Endothelial cell of hepatic sinusoid (primary cell): ENCODE results near the gene PIH1D2.
"Not testable (repeated sequence)": the region's sequence is repeated elsewhere in the genome, so short reads cannot be mapped to it uniquely, and the experiment has no call there.

Experiments used
- in situ Hi-C: cut with HindIII; loops from 2 replicates; pipeline ENCODE4 v1.10.0; 2017; ENCODE audit warnings: low sequenced_read_pairs

The PIH1D2 gene

DNA sequence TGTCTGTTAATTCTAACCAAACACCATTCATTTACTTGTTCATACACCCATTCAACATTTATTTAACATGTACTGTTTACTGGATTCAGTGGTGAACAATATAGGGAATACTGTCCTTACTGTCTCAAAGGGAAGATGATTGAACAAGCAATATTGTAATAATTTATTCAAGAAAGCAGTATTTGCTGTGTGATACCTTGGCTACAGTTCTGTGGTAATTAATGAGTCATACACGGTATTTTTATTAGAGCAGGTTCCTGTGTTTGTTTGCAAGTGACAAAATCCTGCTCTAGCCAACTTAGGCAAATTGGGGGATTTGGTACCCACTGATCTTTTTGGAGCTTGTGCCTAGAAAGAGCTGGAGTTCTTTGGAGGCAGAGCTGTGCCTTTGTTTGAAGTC is 15.7 kb downstream of the PIH1D2 start:
- in situ Hi-C loops, result no loop called here

- in situ Hi-C loops, result no loop called here
Measured at GRCh38 chr11:112057170-112057569, 16.6 kb downstream of the PIH1D2 start.

DNA sequence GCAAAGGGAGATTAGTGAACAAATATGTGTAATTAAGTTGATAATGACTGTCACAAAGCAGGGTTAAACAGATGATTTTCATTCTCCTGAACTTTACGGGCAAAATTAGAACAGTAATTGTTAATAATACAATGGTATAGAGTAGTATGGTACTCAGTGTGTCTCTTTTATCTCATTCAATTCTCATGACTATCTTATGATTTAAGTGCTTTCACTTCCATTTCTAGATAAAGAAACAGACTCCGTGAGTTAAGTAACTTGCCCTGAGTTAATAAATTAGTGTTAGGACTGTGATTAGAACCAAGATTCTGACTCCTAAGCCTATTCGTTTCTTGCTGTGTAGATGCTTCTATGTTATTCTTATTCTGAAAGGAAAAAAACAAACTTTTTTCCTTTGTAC is 22.0 kb downstream of the PIH1D2 start:
- in situ Hi-C loops, result no loop called here

DNA sequence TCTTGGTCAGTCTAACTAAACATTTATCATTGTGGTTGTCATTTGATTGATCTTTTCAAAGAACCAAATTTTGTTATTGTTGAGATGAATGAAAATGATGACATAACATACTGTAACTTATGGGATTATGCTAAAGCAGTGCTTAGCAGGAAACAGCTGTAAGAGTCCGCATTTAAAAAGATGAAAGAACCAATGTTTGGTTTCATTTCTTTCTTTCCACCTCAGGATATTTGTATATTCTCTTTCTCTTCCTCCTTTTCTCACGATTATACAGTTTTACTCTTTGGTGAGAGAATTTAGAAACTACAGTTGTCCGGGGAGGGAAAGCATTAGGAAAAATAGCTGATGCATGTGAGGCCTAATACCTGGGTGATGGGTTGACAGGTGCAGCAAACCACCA is 23.1 kb downstream of the PIH1D2 start:
- in situ Hi-C loops, result no loop called here

GRCh38 chr11:112049777-112050176 is 24.0 kb downstream of the PIH1D2 start:
- in situ Hi-C loops, result no loop called here

DNA sequence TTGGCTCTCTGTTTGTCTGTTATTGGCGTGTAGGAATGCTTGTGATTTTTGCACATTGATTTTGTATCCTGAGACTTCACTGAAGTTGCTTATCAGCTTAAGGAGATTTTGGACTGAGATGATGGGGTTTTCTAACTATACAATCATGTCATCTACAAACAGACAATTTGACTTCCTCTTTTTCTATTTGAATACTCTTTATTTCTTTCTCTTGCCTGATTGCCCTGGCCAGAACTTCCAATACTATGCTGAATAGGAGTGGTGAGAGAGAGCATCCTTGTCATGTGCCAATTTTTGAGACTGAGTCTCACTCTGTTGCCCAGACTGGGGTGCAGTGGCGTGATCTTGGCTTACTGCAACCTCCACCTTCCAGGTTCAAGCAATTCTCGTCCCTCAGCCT is 25.6 kb downstream of the PIH1D2 start:
- in situ Hi-C loops, result not testable (repeated sequence)

DNA sequence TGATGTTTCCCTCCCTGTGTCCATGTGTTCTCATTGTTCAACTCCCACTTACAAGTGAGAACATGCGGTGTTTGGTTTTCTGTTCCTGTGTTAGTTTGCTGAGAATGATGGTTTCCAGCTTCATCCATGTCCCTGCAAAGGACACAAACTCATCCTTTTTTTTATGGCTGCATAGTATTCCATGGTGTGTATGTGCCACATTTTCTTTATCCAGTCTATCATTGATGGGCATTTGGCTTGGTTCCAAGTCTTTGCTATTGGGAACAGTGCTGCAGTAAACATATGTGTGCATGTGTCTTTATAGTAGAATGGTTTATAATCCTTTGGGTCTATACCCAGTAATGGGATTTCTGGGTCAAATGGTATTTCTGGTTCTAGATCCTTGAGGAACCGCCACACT is 27.2 kb downstream of the PIH1D2 start:
- in situ Hi-C loops, result not testable (repeated sequence)

DNA sequence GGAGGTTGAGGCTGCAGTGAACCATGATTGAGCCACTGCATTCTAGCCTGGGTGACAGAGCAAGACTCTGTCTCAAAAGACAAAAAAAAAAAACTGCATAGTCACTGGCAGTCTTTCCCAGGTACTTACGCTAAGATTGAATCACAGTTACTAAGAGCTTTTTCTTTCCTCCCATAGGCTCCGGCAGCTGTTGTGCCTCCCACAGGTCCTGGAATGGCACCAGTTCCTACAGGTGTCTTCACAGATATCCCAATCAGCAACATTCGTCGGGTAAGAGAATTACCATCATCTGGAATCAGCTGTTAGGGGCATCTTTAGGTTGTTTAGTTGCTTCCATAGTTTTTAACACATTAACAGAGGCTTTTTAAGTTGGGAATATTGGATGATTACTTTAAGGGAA is 28.9 kb downstream of the PIH1D2 start:
- in situ Hi-C loops, result no loop called here

DNA sequence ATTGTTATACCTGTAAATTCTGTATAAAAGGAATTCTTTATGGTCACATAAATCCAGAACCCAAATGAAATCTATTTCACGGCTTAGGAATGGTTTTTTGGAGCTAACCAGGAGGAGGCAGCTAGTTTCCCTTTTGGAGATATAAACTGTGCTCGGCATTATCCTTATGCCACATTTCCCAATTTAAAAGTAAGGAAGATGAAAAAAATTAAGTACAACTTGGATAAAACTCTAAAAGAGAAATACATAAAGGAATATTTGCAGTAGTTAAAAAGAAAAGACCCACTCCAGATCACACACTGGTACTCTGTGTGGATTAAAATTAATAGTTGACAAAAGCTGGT is 30.9 kb downstream of the PIH1D2 start:
- in situ Hi-C loops, result no loop called here

DNA sequence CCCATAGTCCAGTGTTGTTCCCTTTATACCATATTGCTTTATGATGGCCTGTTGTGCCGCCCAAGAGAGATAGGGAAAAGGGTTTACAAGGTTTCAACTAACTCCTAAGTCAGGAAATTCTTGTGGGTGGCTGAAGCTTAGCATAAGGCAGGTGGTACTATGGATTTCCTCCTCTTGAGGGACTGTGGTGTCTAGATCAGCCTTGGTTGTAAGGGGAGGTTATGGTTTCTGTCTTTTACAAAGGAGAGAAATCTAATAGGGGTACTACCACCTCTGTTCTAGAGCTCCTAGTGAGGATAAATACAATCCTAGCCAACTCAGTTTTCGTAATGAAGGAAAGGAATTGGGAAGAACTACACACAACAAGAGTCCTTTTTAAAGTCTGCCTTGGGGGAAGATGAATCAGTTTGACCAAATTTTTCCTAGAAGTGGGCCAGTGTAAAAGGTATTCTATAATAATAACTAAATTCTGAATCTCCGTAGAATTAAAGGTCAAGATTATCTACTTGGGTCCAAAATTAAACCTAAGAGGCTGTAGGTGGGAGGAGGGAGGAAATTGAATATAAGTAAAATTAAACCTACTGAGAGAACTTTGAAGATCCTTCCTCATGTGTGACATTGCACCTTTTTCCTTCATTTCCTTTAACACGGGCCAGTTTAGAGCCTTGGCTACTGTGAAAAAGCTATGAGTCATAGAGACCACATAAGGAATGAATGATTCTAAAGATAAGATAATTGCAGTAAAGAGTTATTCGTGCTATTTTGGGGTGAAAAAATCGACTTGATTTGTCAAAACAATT is 31.5 kb downstream of the PIH1D2 start:
- in situ Hi-C loops, result no loop called here

DNA sequence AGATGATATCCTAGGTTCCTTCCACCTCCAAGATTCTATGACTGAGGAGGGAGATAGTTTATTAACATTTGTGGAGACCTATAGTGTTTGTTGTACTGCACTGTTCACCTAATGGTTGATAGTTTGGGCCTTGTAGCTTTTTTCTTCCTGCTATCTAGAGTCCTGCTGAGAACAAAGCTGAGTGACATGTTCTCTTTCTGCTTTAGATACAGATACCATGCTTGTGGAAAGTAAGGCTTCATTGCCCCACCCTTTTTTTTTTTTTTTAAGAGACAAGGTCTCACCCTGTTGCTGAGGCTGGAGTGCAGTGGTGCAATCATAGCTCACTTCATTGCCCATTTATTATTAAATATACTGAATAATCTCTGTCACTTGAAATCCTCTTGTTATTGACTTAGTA is 36.3 kb downstream of the PIH1D2 start:
- in situ Hi-C loops, result no loop called here

GRCh38 chr11:112033902-112034301 is 39.9 kb downstream of the PIH1D2 start:
- in situ Hi-C loops, result no loop called here

- in situ Hi-C loops, result no loop called here
Measured at GRCh38 chr11:112029460-112029859, 44.4 kb downstream of the PIH1D2 start.

GRCh38 chr11:112026784-112027410 is 46.9 kb downstream of the PIH1D2 start:
- in situ Hi-C loops, result not testable (repeated sequence)

DNA sequence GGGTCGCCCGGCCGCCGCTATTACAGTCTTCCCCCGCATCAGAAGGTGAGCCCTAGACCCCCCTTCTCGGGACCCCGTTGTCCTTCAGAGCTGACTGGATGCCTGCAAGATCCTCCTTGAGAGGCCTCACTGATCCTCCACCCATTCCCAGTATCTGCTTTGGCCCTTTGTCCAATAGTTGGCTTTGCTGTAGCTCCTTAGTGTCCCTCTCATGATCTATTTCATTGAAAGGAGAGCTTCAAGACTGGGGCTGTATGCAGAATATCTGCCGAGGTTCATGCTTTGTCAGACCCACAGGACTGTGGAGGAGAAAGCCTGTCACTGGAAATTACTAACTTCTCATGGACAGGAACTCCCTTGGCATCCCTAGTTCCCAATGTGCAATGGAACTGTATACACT is 48.1 kb downstream of the PIH1D2 start:
- in situ Hi-C loops, result no loop called here

- in situ Hi-C loops, result loop anchor here (5.0 kb wide), 1 partner anchor 58 kb away; no protein-coding TSS in a partner anchor
Measured at GRCh38 chr11:112024773-112025678, 48.8 kb downstream of the PIH1D2 start, which contains the start of gene DLAT. DLAT (plus strand) TSS chr11:112025408; CDS start chr11:112025473, 65 bp downstream.

- in situ Hi-C loops, result loop anchor here (5.0 kb wide), 1 partner anchor 57 kb away; no protein-coding TSS in a partner anchor
Measured at GRCh38 chr11:112024178-112024772, 49.5 kb downstream of the PIH1D2 start.

DNA sequence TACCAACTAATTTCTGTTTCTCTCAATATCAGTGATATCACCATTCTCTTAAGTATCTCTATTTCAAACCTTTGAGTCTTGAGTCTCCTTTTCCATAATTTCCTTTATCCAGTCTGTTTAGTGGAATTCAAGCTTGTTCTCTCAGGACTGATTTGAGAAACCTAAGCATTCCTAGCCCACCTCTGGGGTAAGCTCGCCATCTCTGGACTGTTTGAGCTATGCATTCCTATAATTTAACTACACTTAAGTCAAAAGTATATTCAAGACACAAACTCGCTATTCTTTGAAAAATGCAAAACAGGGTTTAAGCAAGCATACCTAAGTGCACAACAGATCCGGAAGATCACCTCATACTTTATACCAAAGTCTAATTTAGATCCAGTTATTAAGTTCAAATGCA is 50.7 kb downstream of the PIH1D2 start:
- in situ Hi-C loops, result loop anchor here (5.0 kb wide), 1 partner anchor 56 kb away; no protein-coding TSS in a partner anchor

DNA sequence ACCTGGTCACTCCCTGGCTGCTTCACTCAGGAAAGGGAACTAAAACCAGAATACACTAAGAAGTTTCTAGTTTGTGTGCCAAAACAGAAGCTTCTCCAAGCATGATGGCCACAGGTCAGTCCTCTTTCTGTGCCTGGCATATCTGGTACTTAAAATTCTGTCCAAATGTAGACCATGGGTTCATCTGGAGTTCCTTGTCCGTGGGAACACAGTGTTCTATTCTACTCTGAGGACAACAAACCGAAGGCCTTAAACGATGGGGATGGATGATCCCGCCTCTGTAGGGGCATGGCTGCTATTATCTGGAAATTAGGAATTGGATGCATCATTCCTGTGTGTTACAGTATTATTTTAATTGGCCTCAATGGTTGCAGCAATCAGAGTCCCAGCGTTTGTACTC is 54.8 kb downstream of the PIH1D2 start:
- in situ Hi-C loops, result no loop called here
